HG03103 (cell line): ENCODE measurements around the gene NCAPD3.

Experiments used
- ATAC-seq: cut with Tn5 transposase; IDR thresholded peaks from one replicate; pipeline ENCODE4 v1.9.1; 2021; ENCODE audit warnings: low read depth; ENCODE audit not compliant: unreplicated experiment

The NCAPD3 gene

GRCh38 chr11:134252346-134253187, 28.8 kb upstream of the NCAPD3 start:
- peak; percentile 15 for ATAC-seq

- no peak for ATAC-seq
These were observed 26.9 kb upstream of the NCAPD3 start for GRCh38 chr11:134250675-134251074.

GRCh38 chr11:134250246-134250645, 26.5 kb upstream of the NCAPD3 start:
- ATAC-seq = no peak

- no peak for ATAC-seq
These were observed 25.2 kb upstream of the NCAPD3 start for GRCh38 chr11:134248910-134249480.

- ATAC-seq = no peak
These were observed 22.9 kb upstream of the NCAPD3 start for GRCh38 chr11:134246678-134247077.

- ATAC-seq = no peak
These were observed 22.3 kb upstream of the NCAPD3 start for GRCh38 chr11:134246100-134246499.

GRCh38 chr11:134245434-134245833, 21.7 kb upstream of the NCAPD3 start:
- ATAC-seq = no peak

- peak; percentile 93 for ATAC-seq
These were observed 20.8 kb upstream of the NCAPD3 start for GRCh38 chr11:134244593-134244992.

GRCh38 chr11:134243913-134244312, 20.1 kb upstream of the NCAPD3 start:
- ATAC-seq = no peak

- ATAC-seq = no peak
These were observed 18.6 kb upstream of the NCAPD3 start for GRCh38 chr11:134242376-134242775.

GRCh38 chr11:134240592-134240991, 16.8 kb upstream of the NCAPD3 start:
- no peak for ATAC-seq

- no peak for ATAC-seq
These were observed 15.2 kb upstream of the NCAPD3 start for GRCh38 chr11:134238956-134239355.

GRCh38 chr11:134237557-134237922, 13.8 kb upstream of the NCAPD3 start:
- ATAC-seq = no peak

GRCh38 chr11:134236834-134237556, 13.2 kb upstream of the NCAPD3 start:
- no peak for ATAC-seq

- ATAC-seq = no peak
These were observed 11.6 kb upstream of the NCAPD3 start for GRCh38 chr11:134235399-134235798.

GRCh38 chr11:134233729-134234179, 10.0 kb upstream of the NCAPD3 start:
- ATAC-seq = no peak

GRCh38 chr11:134231958-134232659, 8.3 kb upstream of the NCAPD3 start:
- ATAC-seq = no peak

- no peak for ATAC-seq
These were observed 6.6 kb upstream of the NCAPD3 start for GRCh38 chr11:134230339-134230738.

GRCh38 chr11:134229126-134229790, 5.5 kb upstream of the NCAPD3 start:
- ATAC-seq = no peak

- peak; percentile 54 for ATAC-seq
These were observed 4.9 kb upstream of the NCAPD3 start for GRCh38 chr11:134228625-134229024.
